Fibroblast of peridontal ligament (primary cell): Measurements from ENCODE around the gene C1QTNF1.

Experiments used
- DNase-seq: peaks from one replicate; pipeline ENCODE4 v3.0.0-alpha.2; 2010; ENCODE audit errors: extremely low read depth

The C1QTNF1 gene

GRCh38 chr17:79080349-79080748 is 56.4 kb downstream of the C1QTNF1 start:
- DNase-seq: no peak

- no peak for DNase-seq
These were observed 56.9 kb downstream of the C1QTNF1 start for GRCh38 chr17:79080761-79081290.

GRCh38 chr17:79081571-79082276 is 57.8 kb downstream of the C1QTNF1 start:
- no peak for DNase-seq

- DNase-seq: peak; percentile 13
These were observed 58.6 kb downstream of the C1QTNF1 start for GRCh38 chr17:79082311-79083190.

GRCh38 chr17:79083191-79083971 is 59.4 kb downstream of the C1QTNF1 start:
- no peak for DNase-seq

GRCh38 chr17:79084291-79085153 is 60.6 kb downstream of the C1QTNF1 start:
- no peak for DNase-seq

- DNase-seq: no peak
These were observed 61.4 kb downstream of the C1QTNF1 start for GRCh38 chr17:79085154-79085920.

GRCh38 chr17:79085921-79086551 is 62.1 kb downstream of the C1QTNF1 start:
- DNase-seq: no peak

- no peak for DNase-seq
These were observed 62.8 kb downstream of the C1QTNF1 start for GRCh38 chr17:79086609-79087427.

GRCh38 chr17:79087428-79088143 is 63.6 kb downstream of the C1QTNF1 start:
- peak; percentile 46 for DNase-seq

- no peak for DNase-seq
These were observed 64.5 kb downstream of the C1QTNF1 start for GRCh38 chr17:79088247-79088996.

GRCh38 chr17:79088997-79089328 is 65.0 kb downstream of the C1QTNF1 start:
- no peak for DNase-seq

GRCh38 chr17:79089720-79090442 is 65.9 kb downstream of the C1QTNF1 start:
- DNase-seq: no peak

GRCh38 chr17:79090443-79091225 is 66.7 kb downstream of the C1QTNF1 start:
- peak; percentile 21 for DNase-seq

GRCh38 chr17:79091226-79091670 is 67.3 kb downstream of the C1QTNF1 start:
- DNase-seq: no peak

- no peak for DNase-seq
These were observed 68.6 kb downstream of the C1QTNF1 start for GRCh38 chr17:79092567-79092966.
